HG02571 (cell line): ENCODE data around the gene PLPP1.
"Not testable (repeated sequence)": the region's sequence is repeated elsewhere in the genome, so short reads cannot be mapped to it uniquely, and the experiment has no call there.

Experiments
- ATAC-seq: cut with Tn5 transposase; IDR thresholded peaks from one replicate; pipeline ENCODE4 v1.9.1; 2021; ENCODE audit warnings: mild to moderate bottlenecking, moderate library complexity; ENCODE audit not compliant: unreplicated experiment

The PLPP1 gene

DNA sequence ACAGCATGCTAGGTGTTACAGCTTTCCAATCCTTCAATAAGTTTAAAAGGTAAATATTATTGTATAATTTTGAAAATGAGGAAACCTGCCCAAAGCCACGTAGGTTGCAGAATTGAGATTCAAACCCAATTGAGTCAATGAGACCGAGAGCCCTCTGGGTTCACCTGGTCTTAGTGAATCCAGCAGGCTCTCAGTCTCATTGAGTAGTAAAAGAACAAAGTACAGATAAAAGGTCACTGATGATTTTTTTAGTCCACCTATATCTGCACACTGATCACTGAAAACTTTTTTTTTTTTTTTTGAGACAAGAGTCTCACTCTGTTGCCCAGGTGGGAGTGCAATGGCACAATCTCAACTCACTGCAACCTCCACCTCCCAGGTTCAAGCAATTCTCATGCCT, 27.2 kb downstream of the PLPP1 start:
- ATAC-seq: no peak

DNA sequence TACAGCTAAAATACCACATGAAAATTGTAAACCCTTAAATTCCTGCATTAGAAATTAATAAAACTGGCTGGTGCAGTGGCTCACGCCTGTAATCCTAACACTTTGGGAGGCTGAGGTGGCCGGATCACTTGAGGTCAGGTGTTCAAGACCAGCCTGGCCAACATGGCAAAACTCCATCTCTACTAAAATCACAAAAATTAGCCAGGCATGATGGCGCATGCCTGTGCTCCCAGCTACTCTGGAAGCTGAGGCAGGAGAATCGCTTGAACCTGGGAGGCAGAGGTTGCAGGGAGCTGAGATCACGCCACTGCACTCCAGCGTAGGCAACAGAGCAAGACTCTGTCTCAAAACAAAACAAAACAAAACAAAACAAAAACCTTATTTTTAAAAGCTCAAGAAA, 29.1 kb downstream of the PLPP1 start:
- not testable (repeated sequence) for ATAC-seq

DNA sequence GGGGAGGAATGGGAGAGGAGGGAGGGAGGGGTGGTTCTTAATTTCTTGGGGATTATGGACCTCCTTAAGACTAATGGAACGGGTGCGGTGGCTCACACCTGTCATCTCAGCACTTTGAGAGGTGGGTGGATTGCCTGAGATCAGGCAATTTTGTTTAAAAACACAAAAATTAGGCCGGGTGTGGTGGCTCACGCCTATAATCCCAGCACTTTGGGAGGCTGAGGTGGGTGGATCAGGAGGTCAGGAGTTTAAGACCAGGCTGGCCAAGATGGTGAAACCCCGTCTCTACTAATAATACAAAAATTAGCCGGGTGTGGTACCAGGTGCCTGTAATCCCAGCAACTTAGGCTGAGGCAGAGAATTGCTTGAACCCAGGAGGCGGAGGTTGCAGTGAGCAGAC, 30.8 kb downstream of the PLPP1 start:
- ATAC-seq: not testable (repeated sequence)

DNA sequence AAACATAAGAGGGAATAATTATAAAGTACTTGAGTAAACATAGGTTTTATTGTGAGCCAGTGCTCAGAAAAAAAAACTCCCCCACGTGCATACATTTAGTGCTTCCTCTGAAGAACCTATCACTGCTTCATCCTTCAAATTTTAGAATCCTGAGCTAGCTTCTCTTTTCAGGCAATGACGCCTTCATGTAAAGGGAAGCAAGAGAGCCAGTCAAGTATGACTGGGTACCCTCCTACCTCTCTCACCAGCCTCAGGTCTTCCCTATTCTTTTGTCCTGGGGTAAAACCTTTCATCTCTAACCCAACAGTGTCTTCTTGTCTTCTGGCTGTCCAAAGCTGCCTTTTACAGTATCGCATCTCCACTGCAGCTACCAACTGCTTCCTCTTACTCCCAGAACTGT, 32.0 kb downstream of the PLPP1 start:
- no peak for ATAC-seq

DNA sequence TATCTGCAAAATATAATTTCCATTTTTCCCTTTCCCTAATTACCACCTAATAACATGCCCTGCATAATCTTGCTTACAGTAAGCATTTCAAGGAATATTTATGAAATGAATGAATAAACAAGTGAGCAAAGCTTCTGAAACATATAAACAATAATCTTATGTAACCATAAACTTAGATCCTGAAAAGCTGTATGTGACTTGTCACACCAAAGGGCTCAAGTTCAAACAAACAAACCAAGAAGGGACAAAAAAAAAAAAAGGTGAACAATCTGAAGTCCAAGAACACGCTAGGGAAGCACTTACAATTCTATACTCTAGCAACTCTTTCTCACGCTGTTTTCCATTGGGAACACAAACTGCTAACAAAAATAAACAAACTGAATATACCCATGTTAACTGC, 36.3 kb downstream of the PLPP1 start:
- no peak for ATAC-seq

DNA sequence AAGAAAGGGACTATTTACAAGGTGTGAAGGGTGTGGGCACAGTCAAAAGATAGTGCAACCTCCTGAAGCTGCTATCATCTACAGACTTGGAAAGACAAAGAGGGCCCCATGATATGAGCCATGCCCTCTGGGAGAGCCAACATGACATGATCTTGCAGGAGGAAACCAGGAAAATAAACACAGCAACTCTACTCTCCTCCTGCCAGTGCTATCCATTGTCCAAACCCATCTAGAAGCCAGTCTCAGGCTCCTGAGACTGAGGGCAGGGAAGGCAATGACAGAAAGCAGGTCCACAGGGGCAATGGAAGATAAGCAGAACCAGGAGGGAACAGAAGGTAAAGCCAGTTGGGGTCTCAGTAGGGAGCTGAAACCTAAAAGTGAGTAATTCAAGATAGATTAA, 37.1 kb downstream of the PLPP1 start:
- no peak for ATAC-seq

DNA sequence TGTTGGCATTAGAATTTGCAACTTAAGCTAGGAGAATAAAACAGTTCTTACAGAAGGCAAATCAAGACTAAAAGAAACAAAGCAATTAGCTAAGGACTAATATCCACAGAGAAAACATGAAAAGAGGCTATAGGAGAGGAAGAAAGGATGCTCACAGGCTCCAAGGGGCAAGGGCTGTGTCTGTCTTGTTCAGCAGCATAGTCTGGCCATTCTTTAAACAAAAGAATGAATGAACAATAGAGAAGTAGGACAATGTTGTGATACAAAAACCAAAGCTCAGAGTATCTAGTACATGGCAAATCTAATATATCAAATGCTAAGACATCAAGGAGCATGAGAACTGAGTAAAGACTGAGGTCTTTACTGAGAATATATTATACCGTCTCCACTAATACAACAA, 39.5 kb downstream of the PLPP1 start:
- no peak for ATAC-seq

DNA sequence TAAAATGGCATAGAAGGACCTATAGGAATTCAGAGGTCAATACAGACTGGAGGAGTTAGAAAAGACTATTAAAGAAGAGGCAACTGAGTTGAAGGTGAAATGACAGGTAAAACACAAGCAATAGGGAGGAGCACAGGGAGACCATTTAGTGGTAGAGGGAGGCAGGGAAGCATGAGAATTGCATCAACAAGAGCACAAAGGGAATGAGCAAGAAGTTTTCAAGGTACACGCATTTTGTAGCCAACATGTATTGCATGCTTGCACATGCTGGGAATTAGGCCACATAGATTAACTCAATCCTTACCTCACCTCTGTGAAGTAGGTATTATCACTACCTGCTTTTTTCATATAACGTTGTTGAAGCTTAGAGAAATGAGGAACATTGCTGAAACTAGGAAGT, 42.3 kb downstream of the PLPP1 start:
- no peak for ATAC-seq

DNA sequence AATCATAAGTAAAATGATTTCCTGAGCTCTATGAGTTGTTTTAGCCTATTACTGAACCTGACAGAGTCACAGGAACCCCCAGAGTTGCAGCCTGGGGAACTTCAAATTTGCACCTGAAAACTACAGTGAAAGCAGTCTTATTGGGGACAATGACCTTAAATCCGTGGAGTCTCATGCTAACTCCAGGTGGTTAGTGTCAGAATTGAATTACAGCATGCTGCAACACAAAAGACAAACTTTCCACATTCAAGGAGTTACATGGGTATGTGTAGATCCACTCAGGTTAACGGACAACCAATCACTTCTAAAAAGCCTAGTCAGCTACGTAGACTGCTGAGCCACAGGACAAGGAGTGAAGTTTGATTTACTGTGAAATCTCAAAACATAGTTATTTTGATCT, 49.7 kb downstream of the PLPP1 start:
- no peak for ATAC-seq

DNA sequence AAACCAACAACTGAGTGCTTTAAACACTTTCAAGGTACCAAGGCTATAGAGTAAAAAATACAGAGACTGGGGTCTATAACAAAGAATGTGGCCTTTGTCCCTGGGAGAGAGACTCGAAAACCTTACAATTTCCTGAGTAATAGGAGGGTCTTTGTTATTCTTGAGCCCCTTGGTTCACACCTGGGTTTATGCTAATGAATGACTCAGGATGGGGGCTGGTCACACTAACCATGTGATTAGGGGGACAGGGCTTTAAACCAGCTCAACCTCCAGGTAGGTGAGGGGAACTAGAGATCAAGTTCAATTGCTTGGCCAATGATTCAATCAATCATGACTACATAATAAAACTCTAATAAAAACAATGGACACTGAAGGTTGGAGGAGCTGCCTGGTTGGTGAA, 50.2 kb downstream of the PLPP1 start:
- ATAC-seq: no peak

DNA sequence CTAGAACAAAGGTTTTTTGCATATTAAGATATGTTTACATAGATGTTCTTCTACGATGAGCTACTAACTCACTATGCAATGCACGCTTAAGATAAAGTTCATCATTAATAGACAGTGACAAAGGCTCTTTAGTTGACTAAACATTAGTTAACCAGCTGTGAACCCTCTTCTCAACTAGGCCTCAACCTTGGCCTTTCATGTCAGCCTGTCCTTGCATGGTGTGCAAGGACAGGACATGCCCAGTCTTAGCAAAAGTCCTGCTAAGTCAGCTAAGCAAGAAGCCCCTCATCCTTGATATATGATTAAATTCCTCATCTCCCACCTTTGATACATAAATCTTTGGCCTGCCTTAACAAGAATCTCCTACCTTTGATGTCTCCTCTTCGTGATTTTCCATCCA, 50.9 kb downstream of the PLPP1 start:
- no peak for ATAC-seq

DNA sequence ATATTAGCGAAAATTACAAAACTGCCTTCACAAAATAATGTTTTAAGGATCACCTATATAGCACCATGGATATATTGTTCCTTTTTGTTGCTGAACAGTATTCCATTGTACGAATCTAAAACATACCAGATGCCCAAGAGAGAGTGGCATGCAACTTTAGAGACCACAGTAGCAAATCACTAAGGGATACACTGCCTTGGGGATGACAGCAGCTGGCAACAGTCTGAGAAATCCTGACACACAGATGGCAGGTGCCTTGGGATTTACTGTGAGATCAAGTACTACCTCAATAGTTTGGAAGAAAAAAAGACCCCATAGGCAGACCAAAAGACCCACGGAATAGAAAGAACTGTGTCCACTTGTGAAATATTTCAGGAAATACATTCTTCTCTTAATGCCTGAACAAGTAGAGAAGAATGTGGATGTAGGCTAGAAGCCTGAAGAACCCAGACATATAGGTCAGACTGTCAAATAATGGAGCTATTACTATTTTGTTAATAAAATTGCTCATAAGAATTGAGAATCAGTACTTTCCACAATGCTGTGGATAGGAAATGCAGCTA, 53.4 kb downstream of the PLPP1 start:
- no peak for ATAC-seq

DNA sequence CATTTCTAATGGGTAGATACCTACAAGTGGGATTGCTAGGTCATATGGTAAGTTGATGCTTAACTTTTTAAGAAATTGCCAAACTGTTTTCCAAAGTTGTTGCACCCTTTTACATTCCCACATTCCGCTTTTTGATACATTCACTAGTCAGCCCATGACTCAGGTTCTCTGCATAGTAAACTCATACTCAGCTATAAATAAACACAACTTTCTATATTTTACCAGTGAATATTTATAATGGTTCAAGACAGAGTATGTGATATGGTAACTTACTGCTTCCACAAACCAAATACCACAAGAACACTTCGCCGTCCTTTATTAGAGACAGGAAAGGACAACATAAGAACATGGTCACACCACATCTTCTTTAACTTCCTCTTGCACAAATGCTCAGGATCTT, 54.0 kb downstream of the PLPP1 start:
- ATAC-seq: no peak

DNA sequence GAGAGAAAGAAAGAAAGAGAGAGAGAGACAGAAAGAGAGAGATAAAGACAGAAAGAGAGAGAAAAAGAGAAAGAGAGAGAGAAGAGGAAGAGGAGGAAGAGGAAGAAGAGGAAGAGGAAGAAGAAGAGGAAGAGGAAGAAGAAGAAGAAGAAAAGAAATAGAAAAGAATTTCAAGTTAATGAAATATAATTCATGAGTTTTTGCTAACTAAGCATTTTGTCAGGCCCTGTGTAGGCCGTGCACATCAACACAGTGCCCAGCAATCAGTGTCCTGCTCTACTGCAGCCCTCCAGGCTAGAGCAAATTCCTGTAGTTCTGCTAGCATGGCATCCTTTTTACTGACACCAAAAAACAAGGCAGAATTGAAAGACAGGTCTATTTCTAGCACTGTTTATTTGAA, 62.1 kb downstream of the PLPP1 start:
- ATAC-seq: no peak

DNA sequence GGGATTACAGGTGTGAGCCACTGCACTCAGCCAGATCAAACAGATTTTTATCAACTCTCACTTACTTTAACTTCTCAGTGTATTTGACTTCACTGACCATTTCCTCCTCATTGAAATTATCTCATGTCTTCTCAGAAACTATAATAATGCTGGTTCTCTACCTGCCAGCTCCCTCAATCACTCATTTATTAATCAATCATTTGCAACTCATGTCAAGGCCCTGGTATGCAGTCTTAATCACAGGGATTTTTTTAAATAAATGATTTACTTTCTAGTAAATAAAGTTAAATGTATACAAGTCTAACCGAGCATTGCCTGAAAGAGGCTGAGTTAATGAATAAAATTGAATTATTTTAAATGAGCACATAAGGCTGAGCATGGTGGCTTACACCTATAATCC, 63.3 kb downstream of the PLPP1 start:
- ATAC-seq: no peak

DNA sequence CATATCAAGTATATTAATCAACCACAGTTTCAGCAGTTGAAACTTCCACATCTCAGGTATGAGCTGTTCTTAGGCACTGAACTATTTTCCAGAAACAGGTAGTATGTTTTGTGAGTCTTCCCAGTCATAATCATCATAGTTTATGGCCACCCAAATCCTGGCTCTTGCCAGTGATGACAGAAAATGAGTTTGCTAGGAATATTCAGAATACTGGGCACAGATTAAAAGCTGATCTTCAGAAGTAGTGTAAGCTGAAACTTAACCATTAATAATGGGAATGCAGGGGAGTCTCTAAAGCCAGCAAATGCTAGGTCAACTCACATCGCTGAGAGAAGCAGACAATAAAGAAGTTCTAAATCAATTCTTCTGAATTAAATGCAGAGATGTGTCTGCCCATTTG, 64.5 kb downstream of the PLPP1 start:
- no peak for ATAC-seq

DNA sequence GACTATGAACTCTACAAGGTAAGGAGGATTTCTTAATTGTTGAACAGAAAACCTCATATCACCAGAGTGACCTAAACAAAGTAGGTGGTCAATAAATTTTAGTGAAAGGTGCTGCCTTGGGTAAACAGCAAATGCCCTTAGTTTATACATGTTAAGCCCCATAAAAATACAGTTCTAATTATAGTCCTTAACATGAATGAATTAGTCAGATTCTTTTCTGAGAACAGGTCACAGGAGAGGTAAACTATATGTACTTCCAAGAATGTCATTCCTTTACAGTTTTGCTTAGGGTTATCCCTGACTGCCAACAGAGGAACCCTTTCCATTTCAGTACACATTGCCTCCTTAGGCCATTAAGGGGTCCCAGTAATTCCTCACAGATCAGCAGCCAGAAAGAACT, 64.9 kb downstream of the PLPP1 start:
- no peak for ATAC-seq

DNA sequence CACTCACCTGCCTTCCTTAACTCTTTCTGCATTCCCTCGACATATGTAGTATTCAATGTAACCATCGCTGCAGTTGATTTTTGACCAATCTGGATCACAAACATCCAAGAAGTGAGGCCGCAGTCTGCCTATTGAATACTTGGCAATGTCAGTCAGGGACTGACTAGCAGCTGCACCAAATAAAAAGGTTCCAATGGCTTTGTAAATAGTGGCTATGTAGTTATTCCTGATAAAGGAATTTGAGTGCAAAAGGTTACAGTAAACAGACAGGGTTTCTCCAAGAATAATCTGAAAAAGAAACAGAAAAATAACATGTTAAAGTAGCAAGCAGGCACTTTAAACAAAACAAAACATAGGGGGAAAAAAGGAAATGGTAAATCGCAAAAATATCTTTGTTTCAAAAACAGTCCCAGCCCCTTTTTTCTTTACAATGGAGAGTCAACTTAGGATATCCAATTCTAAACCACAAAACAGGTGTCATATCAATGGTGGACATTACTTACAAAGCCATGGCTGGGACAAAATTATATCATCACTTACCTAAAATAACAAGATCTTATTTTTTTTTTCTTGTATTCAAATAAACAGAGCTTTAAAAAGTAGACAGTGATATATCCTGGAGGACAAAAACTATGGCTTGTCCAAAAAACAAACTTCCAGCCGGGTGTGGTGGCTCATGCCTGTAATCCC, 66.8 kb downstream of the PLPP1 start:
- ATAC-seq: no peak

DNA sequence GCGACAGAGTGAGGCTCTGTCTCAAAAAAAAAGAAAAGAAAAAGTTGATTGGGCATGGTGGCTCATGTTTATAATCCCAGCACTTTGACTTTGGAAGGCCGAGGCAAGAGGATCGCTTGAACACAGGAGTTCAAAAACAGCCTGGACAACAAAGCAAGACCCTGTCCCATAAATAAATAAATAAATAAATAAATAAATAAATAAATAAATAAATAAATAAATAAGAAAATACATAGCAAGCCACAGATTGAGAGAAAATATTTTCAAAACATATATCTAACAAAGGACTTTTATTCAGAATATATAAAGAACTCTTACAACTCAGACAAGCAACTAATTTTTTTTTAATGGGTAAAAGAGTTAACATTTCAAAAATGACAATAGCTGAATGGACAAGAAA, 71.2 kb downstream of the PLPP1 start:
- no peak for ATAC-seq

DNA sequence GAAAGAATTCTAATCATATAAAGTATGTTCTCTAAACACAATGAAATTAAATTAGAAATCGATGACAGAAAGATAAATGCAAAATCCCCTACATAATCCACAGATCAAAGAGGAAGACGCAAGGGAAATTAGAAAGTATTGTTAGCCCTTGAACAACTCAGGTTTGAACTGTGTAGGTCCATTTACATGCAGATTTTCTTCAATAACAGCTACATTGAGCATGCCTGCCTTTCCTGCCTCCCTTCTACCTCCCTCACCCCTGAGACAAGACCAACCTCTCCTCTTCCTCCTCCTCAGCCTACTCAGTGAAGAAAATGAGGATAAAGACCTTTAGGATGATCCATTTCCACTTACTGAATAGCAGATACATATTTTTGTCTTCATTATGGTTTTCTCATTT, 75.2 kb downstream of the PLPP1 start:
- ATAC-seq: no peak

DNA sequence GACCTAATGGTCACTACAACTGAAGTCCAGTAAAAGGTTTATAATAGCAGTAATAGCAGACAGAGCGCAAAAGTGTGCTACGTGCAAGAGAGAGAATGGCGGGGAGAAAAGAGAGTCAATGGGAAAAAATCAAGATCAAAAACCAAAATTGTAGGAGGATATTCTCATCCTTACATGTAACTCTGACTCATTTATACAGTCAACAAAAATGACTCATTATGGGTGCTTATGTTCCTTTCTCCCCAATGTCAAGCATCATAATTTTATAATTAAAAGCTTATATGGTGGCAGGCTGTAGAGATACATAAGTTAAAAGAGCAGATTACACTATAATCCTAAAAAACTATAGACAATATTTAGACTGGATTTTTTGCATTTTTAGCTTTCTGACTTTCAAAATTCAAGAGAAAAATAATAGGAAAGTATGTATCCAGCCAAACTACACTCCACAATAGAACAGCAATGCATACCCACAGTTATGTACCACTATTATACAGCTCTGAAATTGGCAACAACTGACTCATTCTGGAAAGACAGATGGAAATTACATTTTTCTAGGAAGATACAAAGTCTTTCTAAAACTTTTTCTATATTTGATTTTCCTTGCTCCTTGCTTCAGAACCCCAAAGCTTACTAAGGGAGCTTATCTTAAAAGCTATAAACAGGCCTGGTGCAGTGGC, 78.4 kb downstream of the PLPP1 start:
- ATAC-seq: no peak

DNA sequence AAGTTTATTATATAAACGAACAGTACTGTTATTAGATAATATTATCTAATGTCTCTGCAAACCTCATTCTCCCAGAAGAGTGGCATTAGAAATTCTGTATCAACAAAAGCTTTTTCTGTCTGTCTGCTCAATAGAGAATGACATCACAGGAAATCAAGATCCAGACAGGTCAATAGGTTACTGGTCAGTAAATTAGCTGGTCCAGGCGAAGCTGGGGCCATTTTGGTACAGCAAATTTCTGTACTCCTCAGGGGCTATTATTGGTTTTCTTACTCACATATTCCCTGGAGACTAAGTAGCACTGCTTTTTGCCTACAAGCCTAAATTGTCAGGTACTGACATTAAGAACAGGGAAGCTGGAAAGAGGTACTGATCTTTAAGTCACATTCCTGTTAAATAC, 80.5 kb downstream of the PLPP1 start:
- ATAC-seq: no peak

DNA sequence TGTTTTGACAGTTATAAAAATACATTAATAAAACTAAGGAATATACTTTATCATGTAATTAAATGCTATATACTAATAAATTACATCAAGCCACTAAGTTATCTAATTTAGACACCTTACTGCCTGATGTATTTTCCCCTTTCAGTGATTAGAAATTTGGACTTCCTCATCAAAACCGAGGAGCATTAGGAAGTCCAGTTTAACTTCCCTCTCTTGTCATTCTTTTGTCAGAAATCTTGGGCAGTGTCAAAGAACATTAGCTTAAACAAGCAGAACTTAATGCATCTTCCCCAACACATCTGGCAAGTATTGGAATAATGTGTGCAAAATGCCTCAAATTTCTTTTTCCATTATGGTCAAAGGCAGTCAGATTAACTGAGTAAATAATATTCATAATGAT, 81.6 kb downstream of the PLPP1 start:
- no peak for ATAC-seq
